Measurements from ENCODE around the gene PROSER3. TPM values are rescaled to one million over a fixed set of nuclear protein-coding genes. Genes with fewer than 3 reads are reported as not detected.
A peak's percentile ranks its signal among the peaks of the same experiment; 100 is the strongest.

The PROSER3 gene
- total and polyA plus RNA-seq, 12 donors, result 4.4 to 27.3 (median 11.0) TPM

DNA sequence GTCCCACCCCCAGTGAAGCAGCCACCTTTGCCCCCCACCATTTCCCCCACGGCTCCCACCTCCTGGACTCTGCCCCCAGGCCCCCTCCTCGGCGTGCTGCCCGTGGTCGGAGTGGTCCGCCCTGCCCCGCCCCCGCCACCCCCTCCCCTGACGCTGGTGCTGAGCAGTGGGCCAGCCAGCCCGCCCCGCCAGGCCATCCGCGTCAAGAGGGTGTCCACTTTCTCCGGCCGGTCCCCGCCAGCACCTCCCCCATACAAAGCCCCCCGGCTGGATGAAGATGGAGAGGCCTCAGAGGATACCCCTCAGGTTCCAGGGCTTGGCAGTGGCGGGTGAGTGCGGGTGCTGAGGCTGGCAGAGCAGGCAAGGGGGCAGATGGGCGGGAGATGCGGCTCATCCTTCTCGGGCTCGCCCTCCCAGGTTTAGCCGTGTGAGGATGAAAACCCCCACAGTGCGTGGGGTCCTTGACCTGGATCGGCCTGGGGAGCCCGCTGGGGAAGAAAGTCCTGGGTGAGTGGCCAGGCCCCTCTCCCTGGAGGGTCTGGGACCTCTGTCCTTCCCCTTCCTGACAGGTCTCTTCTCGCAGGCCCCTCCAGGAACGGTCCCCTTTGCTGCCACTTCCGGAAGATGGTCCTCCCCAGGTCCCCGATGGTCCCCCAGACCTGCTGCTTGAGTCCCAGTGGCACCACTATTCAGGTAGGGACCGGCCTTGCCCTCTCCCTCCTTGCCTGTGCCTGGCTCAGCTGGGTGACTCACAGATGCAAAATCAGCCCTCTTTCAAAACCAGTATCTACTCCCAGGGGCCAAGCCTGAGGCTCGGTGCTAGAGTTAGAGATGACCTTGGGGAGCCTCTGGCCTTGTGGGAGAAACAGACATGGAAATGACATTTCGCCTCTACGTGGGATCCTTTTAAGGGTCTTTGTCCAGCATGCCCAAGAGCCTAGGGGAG, 24.5 kb upstream of the PROSER3 start:
- Histone ChIP-seq H3K27me3 (no peaks in the 10 kb centered on the region), H3K4me1 (replicated peaks in 1 of 2) (peaks cover 7 to 9% of the 10 kb centered on the region in 2 donors), H3K36me3 (replicated peaks in 1 of 2) (peaks cover 0 to 93% of the 10 kb centered on the region in 2 donors), H3K4me3 (no peak overlapping the region), H3K27ac (peak overlapping the region; percentile 39 to 91 (median 73)), H3K9me3 (replicated peaks in 1 of 3) (no peaks in the 10 kb centered on the region)
- peak in 6 of 7 donors; percentile 77 to 85 (median 82) for DNase-seq
- TF ChIP-seq POLR2A (IDR thresholded peaks at IDR 0.05), result no peak
- TF ChIP-seq, protein P1, sequence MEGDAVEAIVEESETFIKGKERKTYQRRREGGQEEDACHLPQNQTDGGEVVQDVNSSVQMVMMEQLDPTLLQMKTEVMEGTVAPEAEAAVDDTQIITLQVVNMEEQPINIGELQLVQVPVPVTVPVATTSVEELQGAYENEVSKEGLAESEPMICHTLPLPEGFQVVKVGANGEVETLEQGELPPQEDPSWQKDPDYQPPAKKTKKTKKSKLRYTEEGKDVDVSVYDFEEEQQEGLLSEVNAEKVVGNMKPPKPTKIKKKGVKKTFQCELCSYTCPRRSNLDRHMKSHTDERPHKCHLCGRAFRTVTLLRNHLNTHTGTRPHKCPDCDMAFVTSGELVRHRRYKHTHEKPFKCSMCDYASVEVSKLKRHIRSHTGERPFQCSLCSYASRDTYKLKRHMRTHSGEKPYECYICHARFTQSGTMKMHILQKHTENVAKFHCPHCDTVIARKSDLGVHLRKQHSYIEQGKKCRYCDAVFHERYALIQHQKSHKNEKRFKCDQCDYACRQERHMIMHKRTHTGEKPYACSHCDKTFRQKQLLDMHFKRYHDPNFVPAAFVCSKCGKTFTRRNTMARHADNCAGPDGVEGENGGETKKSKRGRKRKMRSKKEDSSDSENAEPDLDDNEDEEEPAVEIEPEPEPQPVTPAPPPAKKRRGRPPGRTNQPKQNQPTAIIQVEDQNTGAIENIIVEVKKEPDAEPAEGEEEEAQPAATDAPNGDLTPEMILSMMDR (IDR thresholded peaks at IDR 0.05), result no peak
- 62 to 77% (median 70%) methylated on average over 13 to 35 of the region's 35 CpGs for WGBS, 4 donors
- intact Hi-C loops (cut with DNase I), result no loop called here

DNA sequence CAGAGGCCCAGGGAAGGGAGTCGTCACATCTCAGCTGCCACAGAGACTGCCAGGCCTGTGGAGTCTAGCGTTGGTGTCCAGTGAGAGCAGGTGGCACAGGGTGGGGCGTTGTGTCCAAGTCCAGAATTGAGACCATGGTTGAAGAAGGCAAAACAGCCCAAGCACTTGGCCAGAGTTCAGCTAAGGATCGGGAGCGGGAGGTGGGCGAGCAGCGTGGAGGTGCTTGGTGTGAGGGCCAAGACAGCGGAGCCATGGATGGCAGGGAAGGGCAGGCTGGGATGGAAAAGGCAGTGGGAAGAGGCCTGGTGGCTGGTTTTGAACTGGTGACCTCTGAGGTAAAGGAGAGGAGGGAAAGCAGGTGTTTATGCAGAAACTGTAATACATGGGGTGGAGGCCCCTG, 23.7 kb upstream of the PROSER3 start:
- WGBS, 4 donors, result 79 to 83% (median 82%) methylated on average over 8 of the region's 8 CpGs
- H3K4me1 ChIP-seq (replicated peaks in 1 of 2), result peaks cover 7 to 10% of the 10 kb centered on the region in 2 donors
- H3K4me3 ChIP-seq, result no peak overlapping the region
- no peaks in the 10 kb centered on the region for H3K9me3 ChIP-seq (replicated peaks in 1 of 3)
- intact Hi-C loops (cut with DNase I), result no loop called here
- H3K27me3 ChIP-seq, result no peaks in the 10 kb centered on the region
- peaks cover 0 to 93% of the 10 kb centered on the region in 2 donors for H3K36me3 ChIP-seq (replicated peaks in 1 of 2)
- peak overlapping the region; percentile 39 to 91 (median 73) for H3K27ac ChIP-seq
- peak in 1 of 7 donors; percentile 41 for DNase-seq
- TF ChIP-seq, protein P1 (IDR thresholded peaks at IDR 0.05), result no peak
- no peak for TF ChIP-seq POLR2A (IDR thresholded peaks at IDR 0.05)

GRCh38 chr19:35734889-35735288, 23.1 kb upstream of the PROSER3 start:
- WGBS, 4 donors, result 88 to 93% (median 89%) methylated on average over 5 of the region's 5 CpGs
- H3K27me3 ChIP-seq, result no peaks in the 10 kb centered on the region
- intact Hi-C loops (cut with DNase I), result no loop called here
- peak overlapping the region in 1 of 5 donors; percentile 91 for H3K27ac ChIP-seq
- DNase-seq, result no peak
- H3K36me3 ChIP-seq (replicated peaks in 1 of 2), result peaks cover 0 to 87% of the 10 kb centered on the region in 2 donors
- H3K4me1 ChIP-seq (replicated peaks in 1 of 2), result peaks cover 12 to 16% of the 10 kb centered on the region in 2 donors
- TF ChIP-seq, protein P1 (IDR thresholded peaks at IDR 0.05), result no peak
- no peak for TF ChIP-seq POLR2A (IDR thresholded peaks at IDR 0.05)
- no peak overlapping the region for H3K4me3 ChIP-seq
- H3K9me3 ChIP-seq (replicated peaks in 1 of 3), result no peaks in the 10 kb centered on the region

Measured in adrenal gland (tissue), 12 donors.